HUES64 (cell line): ENCODE results near the gene PRR27.
"Not testable (repeated sequence)": the region's sequence is repeated elsewhere in the genome, so short reads cannot be mapped to it uniquely, and the experiment has no call there.

Experiments
- H3K27ac ChIP-seq: 2 replicates; pipeline ENCODE4 v1.7.0; 2013; ENCODE audit warnings: low read depth, low read length, inconsistent platforms
- H3K27me3 ChIP-seq: 2 replicates; pipeline ENCODE4 v1.6.1; 2013; ENCODE audit warnings: mild to moderate bottlenecking, low read length; ENCODE audit not compliant: insufficient read depth
- H3K36me3 ChIP-seq: 2 replicates; pipeline ENCODE4 v1.6.1; 2013; ENCODE audit warnings: mild to moderate bottlenecking, low read length; ENCODE audit not compliant: insufficient read depth
- H3K4me1 ChIP-seq: 2 replicates; pipeline ENCODE4 v1.6.1; 2013; ENCODE audit warnings: mild to moderate bottlenecking, low read length, moderate library complexity; ENCODE audit not compliant: insufficient read depth
- H3K4me3 ChIP-seq: 2 replicates; pipeline ENCODE4 v1.5.1; 2013; ENCODE audit warnings: mild to moderate bottlenecking, low read length, moderate library complexity
- H3K9ac ChIP-seq: 2 replicates; pipeline ENCODE4 v1.6.1; 2013; ENCODE audit warnings: mild to moderate bottlenecking, low read depth, low read length
- H3K9me3 ChIP-seq: 2 replicates; pipeline ENCODE4 v1.6.1; 2013; ENCODE audit warnings: low read depth, low read length; ENCODE audit not compliant: insufficient read depth
- WGBS: fragments of 150-250, 120-280 bp; methylation state at CpG from one replicate; pipeline ENCODE4 v1.1.7; 2013; ENCODE audit warnings: missing lambda C conversion rate; 5-methylcytosine and 5-hydroxymethylcytosine counted together

Gene PRR27

GRCh38 chr4:70197842-70198241 is 43.8 kb downstream of the PRR27 start:
- Histone ChIP-seq H3K36me3 (no peaks in the 10 kb centered on the region), H3K27me3 (no peaks in the 10 kb centered on the region), H3K9me3 (no peaks in the 10 kb centered on the region), H3K4me1 (peaks cover 6% of the 10 kb centered on the region), H3K27ac (no peak overlapping the region; the same call in 1 of the 2 replicates), H3K9ac (no peak overlapping the region; the same call in 1 of the 2 replicates), H3K4me3 (no peak overlapping the region)
- WGBS = 90% methylated on average over 2 of the region's 2 CpGs

GRCh38 chr4:70203601-70204000 is 49.6 kb downstream of the PRR27 start:
- Histone ChIP-seq H3K4me3 (no peak overlapping the region), H3K27ac (no peak overlapping the region), H3K27me3 (no peaks in the 10 kb centered on the region), H3K9ac (no peak overlapping the region), H3K9me3 (no peaks in the 10 kb centered on the region), H3K4me1 (no peaks in the 10 kb centered on the region), H3K36me3 (no peaks in the 10 kb centered on the region)
- 88% methylated on average over 1 of the region's 1 CpG for WGBS

GRCh38 chr4:70212752-70213151 is 58.7 kb downstream of the PRR27 start:
- not testable (repeated sequence) for H3K27me3 ChIP-seq, H3K27ac ChIP-seq, H3K9me3 ChIP-seq, H3K36me3 ChIP-seq, H3K9ac ChIP-seq, H3K4me1 ChIP-seq, H3K4me3 ChIP-seq
- WGBS = 85% methylated on average over 4 of the region's 4 CpGs
